ENCODE results near the gene RSPH3.

- TF ChIP-seq, protein P1, sequence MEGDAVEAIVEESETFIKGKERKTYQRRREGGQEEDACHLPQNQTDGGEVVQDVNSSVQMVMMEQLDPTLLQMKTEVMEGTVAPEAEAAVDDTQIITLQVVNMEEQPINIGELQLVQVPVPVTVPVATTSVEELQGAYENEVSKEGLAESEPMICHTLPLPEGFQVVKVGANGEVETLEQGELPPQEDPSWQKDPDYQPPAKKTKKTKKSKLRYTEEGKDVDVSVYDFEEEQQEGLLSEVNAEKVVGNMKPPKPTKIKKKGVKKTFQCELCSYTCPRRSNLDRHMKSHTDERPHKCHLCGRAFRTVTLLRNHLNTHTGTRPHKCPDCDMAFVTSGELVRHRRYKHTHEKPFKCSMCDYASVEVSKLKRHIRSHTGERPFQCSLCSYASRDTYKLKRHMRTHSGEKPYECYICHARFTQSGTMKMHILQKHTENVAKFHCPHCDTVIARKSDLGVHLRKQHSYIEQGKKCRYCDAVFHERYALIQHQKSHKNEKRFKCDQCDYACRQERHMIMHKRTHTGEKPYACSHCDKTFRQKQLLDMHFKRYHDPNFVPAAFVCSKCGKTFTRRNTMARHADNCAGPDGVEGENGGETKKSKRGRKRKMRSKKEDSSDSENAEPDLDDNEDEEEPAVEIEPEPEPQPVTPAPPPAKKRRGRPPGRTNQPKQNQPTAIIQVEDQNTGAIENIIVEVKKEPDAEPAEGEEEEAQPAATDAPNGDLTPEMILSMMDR (IDR thresholded peaks at IDR 0.05 in 2 of 3, conservative IDR thresholded peaks at IDR 0.05 in 1 of 3; ENCODE audit: control insufficient read depth in 2 of 3, extremely low read depth in 1 of 3, insufficient read depth in 1 of 3, low read depth in 3 of 3, low read length in 3 of 3): no peak
- TF ChIP-seq MXI1 (IDR thresholded peaks at IDR 0.05; ENCODE audit: low read depth, low read length) (no peak), SUPT20H (IDR thresholded peaks at IDR 0.05; ENCODE audit: borderline replicate concordance, control insufficient read depth, low read depth, low read length) (no peak), EZH2 (IDR thresholded peaks at IDR 0.05; ENCODE audit: borderline replicate concordance, control insufficient read depth, low read depth, low read length) (no peak), POLR2AphosphoS5 (IDR thresholded peaks at IDR 0.05; ENCODE audit: low read length) (no peak), RBBP5 (conservative IDR thresholded peaks at IDR 0.05) (no peak), SPI1 (IDR thresholded peaks at IDR 0.05; ENCODE audit: borderline replicate concordance, insufficient read depth, low read depth, low read length) (no peak), NFYA (IDR thresholded peaks at IDR 0.05; ENCODE audit: borderline replicate concordance, low read depth, low read length) (no peak), CHD4 (IDR thresholded peaks at IDR 0.05) (no peak), WRNIP1 (IDR thresholded peaks at IDR 0.05; ENCODE audit: borderline replicate concordance, low read depth, low read length) (no peak), MYC (IDR thresholded peaks at IDR 0.05; ENCODE audit: insufficient read depth, insufficient read length, insufficient replicate concordance, low read length, severe bottlenecking) (no peak), POLR2A (IDR thresholded peaks at IDR 0.05; ENCODE audit: low read depth, low read length) (no peak), TCF12 (IDR thresholded peaks at IDR 0.05; ENCODE audit: low read depth, low read length) (no peak)
- TF ChIP-seq, protein P2, sequence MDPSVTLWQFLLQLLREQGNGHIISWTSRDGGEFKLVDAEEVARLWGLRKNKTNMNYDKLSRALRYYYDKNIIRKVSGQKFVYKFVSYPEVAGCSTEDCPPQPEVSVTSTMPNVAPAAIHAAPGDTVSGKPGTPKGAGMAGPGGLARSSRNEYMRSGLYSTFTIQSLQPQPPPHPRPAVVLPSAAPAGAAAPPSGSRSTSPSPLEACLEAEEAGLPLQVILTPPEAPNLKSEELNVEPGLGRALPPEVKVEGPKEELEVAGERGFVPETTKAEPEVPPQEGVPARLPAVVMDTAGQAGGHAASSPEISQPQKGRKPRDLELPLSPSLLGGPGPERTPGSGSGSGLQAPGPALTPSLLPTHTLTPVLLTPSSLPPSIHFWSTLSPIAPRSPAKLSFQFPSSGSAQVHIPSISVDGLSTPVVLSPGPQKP (IDR thresholded peaks at IDR 0.05; ENCODE audit: low read depth, low read length): no peak
These were observed 44.7 kb downstream of the RSPH3 start for GRCh38 chr6:158955255-158955654.

All from GM12878 (cell line).